ENCODE measurements around the gene KCNH5.

The KCNH5 gene

GRCh38 chr14:62655166-62655565 is 390.1 kb downstream of the KCNH5 start:
- intact Hi-C loops (cut with DNase I): no loop called here
- DNase-seq: no peak

- intact Hi-C loops (cut with DNase I): no loop called here
- DNase-seq: no peak
Measured at GRCh38 chr14:62654641-62655040, 390.6 kb downstream of the KCNH5 start.
